ENCODE data around the gene GLI2.

- TF ChIP-seq POLR2AphosphoS5 (IDR thresholded peaks at IDR 0.05; ENCODE audit: low read depth, low read length): no peak
- TF ChIP-seq POLR2A (IDR thresholded peaks at IDR 0.05; ENCODE audit: low read depth, low read length): no peak
Observed at GRCh38 chr2:120736624-120737339, 1.1 kb downstream of the GLI2 start.
